Liver (tissue), 3 donors: ENCODE measurements around the gene KLF13.

Source experiments
- CTCF ChIP-seq: fragments of 150-350 bp; IDR thresholded peaks from 2 replicates; pipeline ENCODE4 v1.5.1; 2017; ENCODE audit warnings: improper control_type of control experiment, low read depth, low read length; ENCODE audit not compliant: missing input control
- JUND ChIP-seq, 2 donors: IDR thresholded peaks; 2 replicates each; pipeline ENCODE4 v1.6.1; 2016; ENCODE audit warnings: antibody characterized with exemption in 2 of 2
- MAX ChIP-seq: IDR thresholded peaks from 2 replicates; pipeline ENCODE4 v1.6.1; 2016; ENCODE audit warnings: antibody characterized with exemption
- RAD21 ChIP-seq, 2 donors: IDR thresholded peaks; 2 replicates each; pipeline ENCODE4 v1.6.1; 2016; ENCODE audit warnings: antibody characterized with exemption in 2 of 2, mild to moderate bottlenecking in 2 of 2
- YY1 ChIP-seq: IDR thresholded peaks from 2 replicates; pipeline ENCODE4 v1.6.1; 2016; ENCODE audit warnings: antibody characterized with exemption, mild to moderate bottlenecking
- donor health status: healthy.
- donor health status: healthy.

GRCh38 chr15:31390029-31390428, 63.4 kb downstream of the KLF13 start:
- TF ChIP-seq CTCF (no peak), MAX (no peak), YY1 (no peak), RAD21 (IDR thresholded peaks at IDR 0.05) (peak in 1 of 2 donors; percentile 22), JUND (IDR thresholded peaks at IDR 0.05) (no peak)
